OCI-LY3 (cell line): ENCODE results near the gene BACH2.

Source experiments
- CTCF ChIP-seq: fragments of 200-600, 300-600 bp; sonication (generic); IDR thresholded peaks from 2 replicates; pipeline ENCODE4 v1.5.1; 2014; ENCODE audit warnings: antibody characterized with exemption, low read length, low read depth
- EZH2phosphoT487 ChIP-seq: fragments of 200-600 bp; shearing (Covaris generic); IDR thresholded peaks from 2 replicates; pipeline ENCODE4 v1.6.1; 2018; ENCODE audit warnings: antibody characterized with exemption, mixed run types, low read depth

GRCh38 chr6:90216072-90216977, 80.3 kb downstream of the BACH2 start:
- TF ChIP-seq CTCF (peak; percentile 40), EZH2phosphoT487 (no peak)
